Measurements from ENCODE around the gene LYRM7.

LYRM7 gene

DNA sequence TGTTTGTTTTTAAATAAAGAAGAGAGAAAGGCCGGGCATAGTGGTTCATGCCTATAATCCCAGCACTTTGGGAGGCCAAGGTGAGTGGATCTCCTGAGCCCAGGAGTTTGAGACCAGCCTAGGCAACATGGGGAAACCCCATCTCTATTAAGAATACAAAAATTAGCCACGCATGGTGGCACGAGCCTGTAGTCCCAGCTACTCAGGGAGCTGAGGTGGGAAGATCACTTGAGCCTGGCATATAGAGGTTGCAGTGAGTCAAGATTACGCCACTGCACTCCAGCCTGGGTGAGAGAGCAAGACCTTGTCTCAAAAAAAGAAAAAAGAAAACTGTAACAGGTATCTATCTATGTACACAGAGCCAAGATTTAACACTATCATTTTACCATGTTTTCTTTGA is 58.9 kb downstream of the LYRM7 start:
- no peak for DNase-seq
- TF ChIP-seq, protein P1, sequence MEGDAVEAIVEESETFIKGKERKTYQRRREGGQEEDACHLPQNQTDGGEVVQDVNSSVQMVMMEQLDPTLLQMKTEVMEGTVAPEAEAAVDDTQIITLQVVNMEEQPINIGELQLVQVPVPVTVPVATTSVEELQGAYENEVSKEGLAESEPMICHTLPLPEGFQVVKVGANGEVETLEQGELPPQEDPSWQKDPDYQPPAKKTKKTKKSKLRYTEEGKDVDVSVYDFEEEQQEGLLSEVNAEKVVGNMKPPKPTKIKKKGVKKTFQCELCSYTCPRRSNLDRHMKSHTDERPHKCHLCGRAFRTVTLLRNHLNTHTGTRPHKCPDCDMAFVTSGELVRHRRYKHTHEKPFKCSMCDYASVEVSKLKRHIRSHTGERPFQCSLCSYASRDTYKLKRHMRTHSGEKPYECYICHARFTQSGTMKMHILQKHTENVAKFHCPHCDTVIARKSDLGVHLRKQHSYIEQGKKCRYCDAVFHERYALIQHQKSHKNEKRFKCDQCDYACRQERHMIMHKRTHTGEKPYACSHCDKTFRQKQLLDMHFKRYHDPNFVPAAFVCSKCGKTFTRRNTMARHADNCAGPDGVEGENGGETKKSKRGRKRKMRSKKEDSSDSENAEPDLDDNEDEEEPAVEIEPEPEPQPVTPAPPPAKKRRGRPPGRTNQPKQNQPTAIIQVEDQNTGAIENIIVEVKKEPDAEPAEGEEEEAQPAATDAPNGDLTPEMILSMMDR (IDR thresholded peaks at IDR 0.05): no peak
- H3K36me3 Mint-ChIP-seq (ENCODE audit: low read depth): no peaks in the 10 kb centered on the region
- no peaks in the 10 kb centered on the region for H3K4me1 Mint-ChIP-seq
- no peaks in the 10 kb centered on the region for H3K9me3 Mint-ChIP-seq
- H3K4me3 Mint-ChIP-seq: no peak overlapping the region
- H3K27me3 Mint-ChIP-seq (ENCODE audit: low read depth, poor library complexity): no peaks in the 10 kb centered on the region
- no peak overlapping the region for H3K27ac Mint-ChIP-seq

DNA sequence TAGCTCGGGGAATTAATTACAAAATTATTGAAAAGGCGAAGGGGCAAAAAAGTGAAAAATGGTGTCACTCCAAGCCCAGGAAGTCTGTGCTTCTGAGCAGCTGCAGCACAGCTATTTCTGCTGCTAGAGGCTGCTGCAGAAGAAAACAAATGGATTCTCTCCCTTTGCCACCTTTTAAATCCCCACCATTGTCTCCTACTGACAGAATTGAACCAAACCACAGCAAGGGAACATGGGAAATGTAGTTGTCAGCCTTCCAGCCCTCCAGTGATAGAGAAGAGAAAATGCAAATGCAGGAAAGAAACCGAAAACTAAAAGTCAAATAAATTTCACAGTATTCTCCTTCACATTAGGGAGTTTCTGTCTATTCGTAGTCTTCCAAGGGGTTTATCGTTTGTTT is 59.7 kb downstream of the LYRM7 start:
- Mint-ChIP-seq H3K4me3 (no peak overlapping the region), H3K4me1 (no peaks in the 10 kb centered on the region), H3K27ac (no peak overlapping the region), H3K9me3 (no peaks in the 10 kb centered on the region), H3K27me3 (ENCODE audit: low read depth, poor library complexity) (no peaks in the 10 kb centered on the region), H3K36me3 (ENCODE audit: low read depth) (no peaks in the 10 kb centered on the region)
- TF ChIP-seq, protein P1 (IDR thresholded peaks at IDR 0.05): no peak
- no peak for DNase-seq

DNA sequence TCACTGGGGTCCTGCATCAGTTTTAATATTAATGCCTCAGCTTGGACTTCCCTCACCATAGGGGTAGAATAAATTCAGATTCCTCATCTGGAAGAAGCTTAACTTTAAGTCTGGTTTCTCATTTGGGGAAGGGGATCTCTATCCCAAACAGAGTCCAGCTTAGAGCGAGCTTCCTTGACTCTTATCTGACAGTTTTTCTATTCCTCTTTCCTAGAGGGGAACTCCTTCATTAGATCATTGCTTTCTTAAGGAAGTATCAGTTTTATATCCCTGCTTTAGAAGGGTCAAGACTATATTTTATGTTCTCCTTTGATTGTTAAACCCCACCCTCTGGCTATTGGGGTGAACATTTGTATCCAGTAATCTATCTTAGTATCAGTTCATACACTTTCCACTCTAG is 68.9 kb downstream of the LYRM7 start:
- Mint-ChIP-seq H3K36me3 (ENCODE audit: low read depth) (no peaks in the 10 kb centered on the region), H3K4me1 (peaks cover 4% of the 10 kb centered on the region), H3K4me3 (no peak overlapping the region), H3K9me3 (no peaks in the 10 kb centered on the region), H3K27me3 (ENCODE audit: low read depth, poor library complexity) (no peaks in the 10 kb centered on the region), H3K27ac (no peak overlapping the region)
- TF ChIP-seq, protein P1 (IDR thresholded peaks at IDR 0.05): no peak
- no peak for DNase-seq

DNA sequence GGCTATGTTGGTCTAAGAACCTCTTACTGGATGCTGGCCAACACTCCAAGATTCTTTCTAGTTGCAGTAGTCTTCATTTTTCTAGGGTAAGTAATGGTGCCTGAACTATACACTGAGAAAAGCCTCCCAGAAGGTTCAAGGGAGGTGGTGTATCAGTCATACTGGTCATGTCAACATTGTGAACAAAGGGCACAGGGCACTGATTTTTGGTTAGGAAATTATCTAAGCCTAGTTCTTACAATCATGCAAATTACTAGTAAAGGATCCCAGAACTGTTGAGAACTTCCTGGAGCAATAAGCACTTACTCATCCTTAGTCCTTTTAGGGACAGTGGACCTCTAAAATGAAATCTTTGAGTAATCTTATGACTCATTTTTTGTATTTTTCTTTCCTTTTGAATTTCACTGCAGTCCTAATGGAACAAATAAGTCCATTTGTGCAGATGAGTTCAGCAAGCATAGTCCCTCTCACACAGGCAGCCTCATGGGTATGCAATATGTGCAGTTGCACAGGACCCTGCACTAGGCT is 72.0 kb downstream of the LYRM7 start:
- TF ChIP-seq, protein P1 (IDR thresholded peaks at IDR 0.05): no peak
- H3K36me3 Mint-ChIP-seq (ENCODE audit: low read depth): no peaks in the 10 kb centered on the region
- no peak overlapping the region for H3K27ac Mint-ChIP-seq
- no peaks in the 10 kb centered on the region for H3K27me3 Mint-ChIP-seq (ENCODE audit: low read depth, poor library complexity)
- peaks cover 4% of the 10 kb centered on the region for H3K4me1 Mint-ChIP-seq
- no peak overlapping the region for H3K4me3 Mint-ChIP-seq
- no peak for DNase-seq
- H3K9me3 Mint-ChIP-seq: peaks cover 14% of the 10 kb centered on the region

DNA sequence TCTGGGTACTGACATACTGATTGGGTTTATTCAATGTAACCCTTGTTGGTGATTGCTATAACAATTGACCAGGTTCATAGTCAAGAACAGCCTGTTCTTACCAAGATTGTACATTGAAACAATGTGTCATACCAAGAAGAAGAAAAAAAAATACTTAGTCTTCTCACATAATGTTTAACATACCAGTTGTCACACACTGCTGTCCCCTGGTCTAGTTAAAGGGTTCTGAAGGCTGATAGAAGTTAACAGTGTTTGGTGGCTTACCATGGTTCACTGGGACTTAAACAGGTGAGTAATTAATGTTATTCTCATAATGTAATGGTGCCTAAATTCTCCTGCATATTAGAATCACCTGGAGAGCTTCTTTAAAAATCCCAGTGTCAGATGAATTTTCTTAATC is 74.6 kb downstream of the LYRM7 start:
- Mint-ChIP-seq H3K36me3 (ENCODE audit: low read depth) (no peaks in the 10 kb centered on the region), H3K9me3 (peaks cover 18% of the 10 kb centered on the region), H3K4me1 (no peaks in the 10 kb centered on the region), H3K4me3 (no peak overlapping the region), H3K27me3 (ENCODE audit: low read depth, poor library complexity) (no peaks in the 10 kb centered on the region), H3K27ac (no peak overlapping the region)
- DNase-seq: no peak
- TF ChIP-seq, protein P1 (IDR thresholded peaks at IDR 0.05): no peak

DNA sequence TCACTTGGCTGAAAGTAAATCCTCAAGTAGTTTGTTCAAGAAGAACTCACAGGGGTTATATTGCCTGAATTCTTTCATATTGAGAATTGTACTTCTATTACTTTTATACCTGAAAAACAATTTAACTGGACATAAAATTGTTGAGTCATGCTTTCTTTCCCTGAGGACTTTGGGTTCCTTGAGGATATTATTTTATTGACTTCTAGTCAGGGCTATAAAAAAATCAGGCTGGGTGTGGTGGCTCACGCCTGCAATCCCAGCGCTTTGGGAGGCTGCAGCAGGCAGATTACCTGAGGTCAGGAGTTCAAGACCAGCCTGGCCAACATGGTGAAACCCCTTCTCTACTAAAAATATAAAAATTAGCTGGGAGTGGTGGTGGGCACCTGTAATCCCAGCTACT is 75.2 kb downstream of the LYRM7 start:
- H3K4me1 Mint-ChIP-seq: no peaks in the 10 kb centered on the region
- H3K4me3 Mint-ChIP-seq: no peak overlapping the region
- H3K36me3 Mint-ChIP-seq (ENCODE audit: low read depth): no peaks in the 10 kb centered on the region
- H3K9me3 Mint-ChIP-seq: peaks cover 18% of the 10 kb centered on the region
- no peak overlapping the region for H3K27ac Mint-ChIP-seq
- no peaks in the 10 kb centered on the region for H3K27me3 Mint-ChIP-seq (ENCODE audit: low read depth, poor library complexity)
- DNase-seq: no peak
- TF ChIP-seq, protein P1 (IDR thresholded peaks at IDR 0.05): no peak

All from nephron progenitor cell (in vitro differentiated cells).